ENCODE measurements around the gene CPEB4. TPM values are rescaled to one million over a fixed set of nuclear protein-coding genes. Genes with fewer than 3 reads are reported as not detected.
A peak's percentile ranks its signal among the peaks of the same experiment; 100 is the strongest.

CPEB4 gene
- total and polyA plus RNA-seq, 2 of the 8 experiments (the other 6 are each of a cell fraction or from before 2014, with no cell fraction given) = 8.4 to 13.4 TPM

DNA sequence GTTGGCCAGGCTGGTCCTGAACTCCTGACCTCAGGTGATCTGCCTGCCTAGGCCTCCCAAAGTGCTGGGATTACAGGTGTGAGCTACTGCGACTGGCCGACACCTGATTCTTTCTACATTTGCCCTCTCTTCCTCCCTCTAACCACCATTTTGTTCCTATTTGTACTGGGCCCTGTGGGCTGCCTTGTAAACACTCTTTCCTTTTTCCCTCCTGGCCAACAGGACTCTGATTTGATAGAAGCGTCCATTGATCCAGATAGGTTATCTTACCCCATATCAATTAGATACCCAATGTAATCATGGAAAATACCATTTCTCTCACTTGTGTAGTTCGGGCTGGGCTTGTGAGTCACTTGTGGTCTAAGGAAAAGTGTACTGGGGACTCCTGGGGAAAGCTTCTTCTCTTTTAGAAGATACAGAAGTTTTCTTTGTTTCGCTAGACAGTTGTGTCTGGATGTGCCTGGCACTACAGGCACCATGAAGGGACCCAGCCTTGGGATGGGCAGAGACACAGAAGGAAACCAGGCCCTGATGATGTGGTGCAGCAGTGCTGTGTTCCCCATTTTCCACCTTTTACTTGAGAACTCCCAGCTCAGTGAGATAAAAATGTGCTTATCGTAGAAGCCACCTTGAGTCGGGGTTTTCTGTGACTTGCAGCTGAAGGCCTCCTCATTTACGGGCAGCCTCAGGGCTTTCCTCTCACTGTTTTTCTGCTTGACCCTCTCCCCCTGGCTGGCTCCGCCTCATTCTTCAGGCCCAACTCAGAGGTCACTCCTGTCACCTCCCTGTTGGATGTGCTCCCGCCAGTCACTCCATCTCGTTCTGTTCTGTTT lies 32.8 kb upstream of the CPEB4 start:
- Histone ChIP-seq H3K18ac (ENCODE audit: extremely low read depth, low read length) (no peak overlapping the region), H3K23me2 (ENCODE audit: low read depth, low read length) (no peaks in the 10 kb centered on the region), H2BK12ac (ENCODE audit: low read depth, low read length) (no peak overlapping the region), H4K91ac (replicated peaks; ENCODE audit: insufficient read length, low read length) (no peak overlapping the region), H3K79me2 (ENCODE audit: control insufficient read depth in 1 of 2, insufficient read depth in 2 of 2, low read length in 2 of 2) (no peaks in the 10 kb centered on the region), H3K23ac (ENCODE audit: insufficient read length) (no peak overlapping the region), H4K20me1 (replicated peaks in 1 of 2; ENCODE audit: control insufficient read depth in 1 of 2, insufficient read depth in 2 of 2, low read length in 2 of 2) (no peaks in the 10 kb centered on the region), H3K4me2 (ENCODE audit: insufficient read depth in 1 of 2, low read depth in 2 of 2, low read length in 2 of 2) (no peak overlapping the region), H3K4me3 (ENCODE audit: extremely low read depth in 1 of 4, insufficient read depth in 2 of 4, low read depth in 3 of 4, low read length in 4 of 4) (no peak overlapping the region), H3K27ac (ENCODE audit: low read depth, low read length) (no peak overlapping the region), H3K9me3 (ENCODE audit: insufficient read depth in 2 of 2, low read depth in 1 of 2, low read length in 1 of 2) (no peaks in the 10 kb centered on the region), H2BK15ac (ENCODE audit: low read length) (no peak overlapping the region), H2AK5ac (ENCODE audit: low read depth, low read length) (no peak overlapping the region), H2BK5ac (ENCODE audit: low read depth, low read length) (no peak overlapping the region), H3K4me1 (replicated peaks in 1 of 4; ENCODE audit: control insufficient read depth in 3 of 4, insufficient read depth in 4 of 4, low read length in 3 of 4) (no peaks in the 10 kb centered on the region), H3K27me3 (replicated peaks in 1 of 4; ENCODE audit: control insufficient read depth in 3 of 4, extremely low read depth in 1 of 4, insufficient read depth in 3 of 4, low read length in 3 of 4) (peaks cover 0 to 2% (median 0%) of the 10 kb centered on the region in 4 experiments; a peak in 1 of 7 replicates), H3K9ac (replicated peaks in 1 of 4; ENCODE audit: extremely low read depth in 1 of 4, low read depth in 3 of 4, low read length in 3 of 4) (no peak overlapping the region), H3K14ac (ENCODE audit: insufficient read length) (no peak overlapping the region), H4K5ac (ENCODE audit: insufficient read length, low read depth, low read length) (no peak overlapping the region), H2BK120ac (replicated peaks; ENCODE audit: low read depth, low read length) (no peak overlapping the region), H3K4ac (replicated peaks; ENCODE audit: insufficient read length, low read depth, low read length) (no peak overlapping the region), H3K79me1 (ENCODE audit: low read depth, low read length) (no peaks in the 10 kb centered on the region), H2AFZ (ENCODE audit: low read length) (peak overlapping the region; percentile 79; the same call in 1 of the 2 replicates), H2BK20ac (ENCODE audit: low read length) (no peak overlapping the region), H3K36me3 (ENCODE audit: control insufficient read depth in 2 of 4, insufficient read depth in 4 of 4, low read length in 3 of 4) (no peaks in the 10 kb centered on the region), H4K8ac (ENCODE audit: extremely low read depth, insufficient read depth, low read length) (no peak overlapping the region), H3K56ac (replicated peaks; ENCODE audit: insufficient read length, low read depth, low read length) (no peak overlapping the region)
- DNase-seq (ENCODE audit: low read depth in 1 of 2, low spot score in 2 of 2) (no peak), FAIRE-seq (no peak)
- ChIA-PET POLR2A (ENCODE audit: partially characterized antibody) (no interaction called here), CTCF (ENCODE audit: partially characterized antibody) (interaction anchor here (1.0 to 2.1 kb wide), 4 partner anchors 8 to 70 kb away, joined by 3 to 8 read pairs (median 4); no protein-coding TSS in a partner anchor)
- WGBS, 2 experiments (ENCODE audit: extremely low coverage in 1 of 2, insufficient coverage in 1 of 2, insufficient read length in 1 of 2, insufficient replicate concordance in 2 of 2, low coverage in 1 of 2, low lambda C conversion rate in 2 of 2, missing lambda C conversion rate in 1 of 2) = 87% methylated on average over 11 of the region's 11 CpGs; no CpG with 5 or more reads in 1 of the 2 experiments
- no peak for TF ChIP-seq SP1 (IDR thresholded peaks at IDR 0.05; ENCODE audit: low read depth, low read length)
- no peak for TF ChIP-seq EZH2 (IDR thresholded peaks at IDR 0.05; ENCODE audit: low read depth, low read length, severe bottlenecking)
- TF ChIP-seq SP2 (IDR thresholded peaks at IDR 0.05; ENCODE audit: low read length) = no peak
- TF ChIP-seq FOSL1 (IDR thresholded peaks at IDR 0.05; ENCODE audit: insufficient read depth, low read depth, low read length) = no peak
- TF ChIP-seq SP4 (IDR thresholded peaks at IDR 0.05; ENCODE audit: low read length) = no peak
- TF ChIP-seq, protein P1, sequence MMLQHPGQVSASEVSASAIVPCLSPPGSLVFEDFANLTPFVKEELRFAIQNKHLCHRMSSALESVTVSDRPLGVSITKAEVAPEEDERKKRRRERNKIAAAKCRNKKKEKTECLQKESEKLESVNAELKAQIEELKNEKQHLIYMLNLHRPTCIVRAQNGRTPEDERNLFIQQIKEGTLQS (IDR thresholded peaks at IDR 0.05; ENCODE audit: insufficient read depth, low read depth, low read length) = no peak
- TF ChIP-seq HDAC6 (IDR thresholded peaks at IDR 0.05; ENCODE audit: low read depth, low read length) = no peak
- TF ChIP-seq TBP (IDR thresholded peaks at IDR 0.05; ENCODE audit: low read depth, low read length) = no peak
- no peak for TF ChIP-seq MAFK (IDR thresholded peaks at IDR 0.05; ENCODE audit: low read depth, low read length)
- TF ChIP-seq YY1 (IDR thresholded peaks at IDR 0.05; ENCODE audit: low read depth, low read length) = no peak
- no peak for TF ChIP-seq JUN (IDR thresholded peaks at IDR 0.05; ENCODE audit: low read depth, low read length)
- no peak for TF ChIP-seq CBX8 (IDR thresholded peaks at IDR 0.05; ENCODE audit: borderline replicate concordance, low read depth, low read length)
- no peak for TF ChIP-seq EP300 (IDR thresholded peaks at IDR 0.05; ENCODE audit: borderline replicate concordance in 1 of 2, low read depth in 2 of 2, low read length in 2 of 2)

Measured in H1 (cell line).